ENCODE results near the gene MDK. TPM values are rescaled to one million over a fixed set of nuclear protein-coding genes. Genes with fewer than 3 reads are reported as not detected.

MDK gene
- total and polyA plus RNA-seq, 10 donors: 16.2 to 52.8 (median 27.4) TPM

DNA sequence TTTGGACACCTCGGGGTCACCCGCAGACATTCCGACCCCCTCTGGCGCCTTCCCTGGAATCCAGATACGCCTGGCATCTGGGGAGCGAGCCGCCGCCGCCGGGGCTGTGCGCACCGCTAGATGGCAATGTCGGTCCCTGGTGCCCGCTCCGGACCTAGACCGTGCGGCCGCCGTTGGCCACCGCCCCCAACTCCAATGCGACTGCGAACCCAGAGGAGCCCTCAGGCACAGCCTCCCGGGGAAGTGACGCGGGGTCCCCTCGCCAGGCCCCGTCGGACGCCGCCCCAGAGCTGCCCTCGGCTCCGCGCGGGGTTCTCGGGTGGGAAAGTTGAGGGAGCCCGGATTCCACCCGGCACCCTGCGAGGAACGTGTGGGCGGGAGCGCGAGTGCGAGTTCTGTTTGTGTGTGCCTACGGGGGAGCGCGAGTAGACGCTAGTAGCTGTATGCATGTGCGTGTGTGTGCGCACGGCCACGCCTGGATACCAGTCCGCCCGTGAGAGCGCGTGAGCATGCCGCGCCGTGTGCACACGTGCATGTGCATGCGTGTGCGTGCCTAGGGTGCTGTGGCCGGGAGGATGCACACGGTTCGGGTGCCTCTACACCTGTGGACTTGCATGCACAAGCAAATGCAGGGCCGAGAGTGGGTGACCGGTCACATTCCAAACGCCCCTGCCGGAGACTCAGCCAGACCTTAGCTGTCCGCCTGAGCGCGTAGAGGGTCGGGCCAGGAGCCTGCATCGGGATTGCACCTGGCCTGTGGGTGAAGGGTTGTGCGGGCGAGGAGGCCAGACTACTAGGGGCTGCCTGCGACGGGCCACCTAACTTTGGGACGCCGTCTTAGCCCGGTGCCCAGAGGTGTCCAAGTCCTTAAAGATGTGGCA, 8.2 kb downstream of the MDK start:
- TF ChIP-seq POLR2A (IDR thresholded peaks at IDR 0.05): no peak
- TF ChIP-seq, protein P1, sequence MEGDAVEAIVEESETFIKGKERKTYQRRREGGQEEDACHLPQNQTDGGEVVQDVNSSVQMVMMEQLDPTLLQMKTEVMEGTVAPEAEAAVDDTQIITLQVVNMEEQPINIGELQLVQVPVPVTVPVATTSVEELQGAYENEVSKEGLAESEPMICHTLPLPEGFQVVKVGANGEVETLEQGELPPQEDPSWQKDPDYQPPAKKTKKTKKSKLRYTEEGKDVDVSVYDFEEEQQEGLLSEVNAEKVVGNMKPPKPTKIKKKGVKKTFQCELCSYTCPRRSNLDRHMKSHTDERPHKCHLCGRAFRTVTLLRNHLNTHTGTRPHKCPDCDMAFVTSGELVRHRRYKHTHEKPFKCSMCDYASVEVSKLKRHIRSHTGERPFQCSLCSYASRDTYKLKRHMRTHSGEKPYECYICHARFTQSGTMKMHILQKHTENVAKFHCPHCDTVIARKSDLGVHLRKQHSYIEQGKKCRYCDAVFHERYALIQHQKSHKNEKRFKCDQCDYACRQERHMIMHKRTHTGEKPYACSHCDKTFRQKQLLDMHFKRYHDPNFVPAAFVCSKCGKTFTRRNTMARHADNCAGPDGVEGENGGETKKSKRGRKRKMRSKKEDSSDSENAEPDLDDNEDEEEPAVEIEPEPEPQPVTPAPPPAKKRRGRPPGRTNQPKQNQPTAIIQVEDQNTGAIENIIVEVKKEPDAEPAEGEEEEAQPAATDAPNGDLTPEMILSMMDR (IDR thresholded peaks at IDR 0.05 in 8 of 11, conservative IDR thresholded peaks at IDR 0.05 in 3 of 11): peak; percentile 18 to 87 (median 70)
- TF ChIP-seq POLR2AphosphoS5 (IDR thresholded peaks at IDR 0.05): peak in 2 of 3 donors; percentile 52 to 71
- Histone ChIP-seq H3K36me3 (peaks cover 0 to 9% (median 0%) of the 10 kb centered on the region in 6 donors), H3K4me1 (peaks cover 25 to 74% (median 51%) of the 10 kb centered on the region in 6 donors), H3K27ac (peak overlapping the region in 4 of 8 donors; percentile 6 to 74 (median 66)), H3K4me3 (peak overlapping the region; percentile 18 to 67 (median 46)), H3K27me3 (replicated peaks in 1 of 7) (peaks cover 11 to 91% (median 65%) of the 10 kb centered on the region in 7 donors), H3K9me3 (no peaks in the 10 kb centered on the region)
- peak; percentile 90 for DNase-seq
- 3 to 8% (median 3%) methylated on average over 21 to 80 of the region's 80 CpGs for WGBS, 5 donors
- intact Hi-C loops (cut with DNase I; ENCODE audit: low total_unique reads): loop anchor here (5.0 to 10.0 kb wide), 2 partner anchors 143 to 205 kb away; partner anchors contain the start of gene AMBRA1

DNA sequence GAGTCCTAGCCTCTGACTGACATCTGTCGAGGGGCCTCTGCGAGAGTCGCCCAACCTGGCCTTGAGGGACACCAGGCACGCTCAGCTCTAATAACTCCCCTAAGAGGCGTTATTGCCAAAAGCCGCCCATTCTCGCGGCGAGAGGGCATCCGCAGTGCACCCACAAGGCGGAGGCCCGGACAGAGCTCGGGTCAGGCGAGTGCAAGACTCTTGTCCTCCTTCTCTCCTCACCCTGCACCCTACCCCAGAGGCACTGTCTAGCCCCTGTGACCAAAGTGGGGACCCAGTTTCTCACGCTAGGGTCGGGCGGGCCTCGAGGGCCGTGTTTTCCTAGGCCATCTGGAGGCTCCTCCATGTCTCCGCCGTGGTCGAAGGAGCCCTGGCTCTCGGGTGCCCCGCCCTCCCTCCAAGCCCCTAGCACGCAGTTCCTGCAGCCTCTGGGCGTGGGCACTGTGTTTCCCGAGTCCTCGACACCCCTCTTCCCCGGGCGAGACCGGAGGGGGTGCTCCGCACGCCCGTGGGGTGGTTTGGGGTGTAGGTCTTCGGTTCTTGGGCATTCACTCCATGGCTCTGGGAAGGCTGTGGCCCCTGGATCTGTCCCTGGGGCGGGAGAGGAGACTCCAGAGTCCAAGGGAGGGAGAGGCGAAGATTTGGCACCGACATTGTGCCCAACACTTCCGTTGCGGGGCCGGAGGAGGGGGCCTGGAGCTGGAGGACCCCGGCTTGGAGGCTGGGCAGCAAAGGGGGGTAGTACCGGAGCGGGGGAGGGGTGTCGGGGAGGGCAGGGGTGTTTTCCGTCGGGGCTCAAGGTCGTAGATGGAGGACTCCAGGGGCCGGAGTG, 9.1 kb downstream of the MDK start:
- Histone ChIP-seq H3K36me3 (peaks cover 0 to 8% (median 0%) of the 10 kb centered on the region in 6 donors), H3K27me3 (replicated peaks in 1 of 7) (peaks cover 11 to 82% (median 61%) of the 10 kb centered on the region in 7 donors), H3K27ac (peak overlapping the region in 4 of 8 donors; percentile 49 to 74 (median 66)), H3K4me1 (peaks cover 25 to 68% (median 51%) of the 10 kb centered on the region in 6 donors), H3K9me3 (no peaks in the 10 kb centered on the region), H3K4me3 (peak overlapping the region in 7 of 8 donors; percentile 33 to 67 (median 48))
- WGBS, 5 donors: 5 to 9% (median 6%) methylated on average over 26 to 49 of the region's 49 CpGs
- DNase-seq: peak; percentile 70
- TF ChIP-seq POLR2A (IDR thresholded peaks at IDR 0.05) (no peak), POLR2AphosphoS5 (IDR thresholded peaks at IDR 0.05) (no peak)
- TF ChIP-seq, protein P1 (IDR thresholded peaks at IDR 0.05 in 8 of 11, conservative IDR thresholded peaks at IDR 0.05 in 3 of 11): no peak
- intact Hi-C loops (cut with DNase I; ENCODE audit: low total_unique reads): no loop called here

DNA sequence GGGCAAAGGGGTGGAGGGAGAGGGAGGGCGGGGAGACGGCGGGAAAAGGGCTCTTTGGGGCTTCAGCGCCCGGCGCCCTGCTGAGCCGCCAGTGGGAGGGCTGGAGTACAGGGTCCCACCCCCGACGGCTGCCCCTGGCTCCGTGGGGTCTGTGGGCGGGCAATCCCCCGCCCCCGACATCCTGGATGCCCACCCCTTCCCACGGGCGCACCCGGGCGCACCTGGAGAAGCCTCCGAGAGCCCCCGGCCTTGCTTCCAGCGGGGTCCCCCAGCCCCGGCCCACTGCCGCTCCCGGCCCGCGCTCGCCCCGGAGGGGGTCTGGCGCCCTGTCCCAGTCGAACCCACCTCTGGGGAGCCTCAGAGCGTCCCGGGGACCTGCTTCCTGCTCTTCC, 9.7 kb downstream of the MDK start:
- Histone ChIP-seq H3K4me3 (peak overlapping the region in 7 of 8 donors; percentile 17 to 67 (median 45)), H3K36me3 (peaks cover 0 to 9% (median 2%) of the 10 kb centered on the region in 6 donors), H3K9me3 (no peaks in the 10 kb centered on the region), H3K4me1 (peaks cover 25 to 67% (median 51%) of the 10 kb centered on the region in 6 donors), H3K27me3 (replicated peaks in 1 of 7) (peaks cover 11 to 76% (median 60%) of the 10 kb centered on the region in 7 donors), H3K27ac (peak overlapping the region in 5 of 8 donors; percentile 49 to 74 (median 60))
- intact Hi-C loops (cut with DNase I; ENCODE audit: low total_unique reads): no loop called here
- DNase-seq: no peak
- TF ChIP-seq POLR2A (IDR thresholded peaks at IDR 0.05): no peak
- WGBS, 5 donors: 0 to 4% (median 2%) methylated on average over 10 to 31 of the region's 31 CpGs
